OCI-LY1 (cell line): ENCODE measurements around the gene PSMA3.

Source experiments
- EZH2 ChIP-seq: fragments of 200-600 bp; sonication (generic), shearing (Covaris generic); IDR thresholded peaks from 2 replicates; pipeline ENCODE4 v1.8.0; 2017; ENCODE audit warnings: borderline replicate concordance, mixed run types, mild to moderate bottlenecking, antibody characterized with exemption, low read length, moderate library complexity, mixed read lengths
- TF ChIP-seq, protein P1 (sequence below): fragments of 200-600 bp; sonication (generic), shearing (Covaris generic); IDR thresholded peaks from 2 replicates; pipeline ENCODE4 v1.5.1; 2017; ENCODE audit warnings: mild to moderate bottlenecking, antibody characterized with exemption, low read length, moderate library complexity, mixed read lengths

- TF ChIP-seq, protein P1, sequence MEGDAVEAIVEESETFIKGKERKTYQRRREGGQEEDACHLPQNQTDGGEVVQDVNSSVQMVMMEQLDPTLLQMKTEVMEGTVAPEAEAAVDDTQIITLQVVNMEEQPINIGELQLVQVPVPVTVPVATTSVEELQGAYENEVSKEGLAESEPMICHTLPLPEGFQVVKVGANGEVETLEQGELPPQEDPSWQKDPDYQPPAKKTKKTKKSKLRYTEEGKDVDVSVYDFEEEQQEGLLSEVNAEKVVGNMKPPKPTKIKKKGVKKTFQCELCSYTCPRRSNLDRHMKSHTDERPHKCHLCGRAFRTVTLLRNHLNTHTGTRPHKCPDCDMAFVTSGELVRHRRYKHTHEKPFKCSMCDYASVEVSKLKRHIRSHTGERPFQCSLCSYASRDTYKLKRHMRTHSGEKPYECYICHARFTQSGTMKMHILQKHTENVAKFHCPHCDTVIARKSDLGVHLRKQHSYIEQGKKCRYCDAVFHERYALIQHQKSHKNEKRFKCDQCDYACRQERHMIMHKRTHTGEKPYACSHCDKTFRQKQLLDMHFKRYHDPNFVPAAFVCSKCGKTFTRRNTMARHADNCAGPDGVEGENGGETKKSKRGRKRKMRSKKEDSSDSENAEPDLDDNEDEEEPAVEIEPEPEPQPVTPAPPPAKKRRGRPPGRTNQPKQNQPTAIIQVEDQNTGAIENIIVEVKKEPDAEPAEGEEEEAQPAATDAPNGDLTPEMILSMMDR = no peak
- TF ChIP-seq EZH2 = no peak
Observed at GRCh38 chr14:58280954-58281787, 36.5 kb downstream of the PSMA3 start.
